HepG2 (cell line): Measurements from ENCODE around the gene PFKL. TPM values are rescaled to one million over a fixed set of nuclear protein-coding genes. Genes with fewer than 3 reads are reported as not detected.

Source experiments
- FOXA3 ChIP-seq: IDR thresholded peaks from 2 replicates; pipeline ENCODE4 v1.6.1; 2016; ENCODE audit warnings: missing genetic modification reagents, missing compliant biosample characterization
- GABPB1 ChIP-seq: IDR thresholded peaks from 2 replicates; pipeline ENCODE4 v1.6.1; 2016; ENCODE audit warnings: mild to moderate bottlenecking, missing genetic modification reagents, moderate library complexity, missing compliant biosample characterization
- HNF4A ChIP-seq: sonication (generic); formaldehyde crosslinking; IDR thresholded peaks from 2 replicates; pipeline ENCODE4 v1.4.0; 2020; ENCODE audit warnings: missing genetic modification reagents
- HNF4G ChIP-seq, 2 experiments: sonication (generic) in 1 of 2; formaldehyde crosslinking in 1 of 2; IDR thresholded peaks; 2 replicates each; pipeline versions ENCODE4 v1.4.0 to v1.6.1; 2011 to 2020; ENCODE audit warnings: borderline replicate concordance in 2 of 2, low read depth in 2 of 2, mild to moderate bottlenecking in 2 of 2, low read length in 1 of 2, missing genetic modification reagents in 1 of 2, moderate library complexity in 1 of 2
- HOMEZ ChIP-seq: IDR thresholded peaks from 2 replicates; pipeline ENCODE4 v1.6.1; 2016; ENCODE audit warnings: low read depth
- NONO ChIP-seq, 2 experiments: fragments of 450-650 bp in 1 of 2; sonication (generic) in 1 of 2; formaldehyde crosslinking in 1 of 2; IDR thresholded peaks in 1 of 2; conservative IDR thresholded peaks in 1 of 2; 2 replicates each; pipeline versions ENCODE4 v1.6.1 to v1.8.0; 2017 to 2022; ENCODE audit warnings: mild to moderate bottlenecking in 1 of 2, missing genetic modification reagents in 1 of 2, moderate library complexity in 1 of 2
- ONECUT2 ChIP-seq: sonication (generic); formaldehyde crosslinking; IDR thresholded peaks from 2 replicates; pipeline ENCODE4 v1.4.0; 2020; ENCODE audit warnings: missing genetic modification reagents
- PPARG ChIP-seq: conservative IDR thresholded peaks from 2 replicates; pipeline ENCODE4 v1.6.1; 2016; ENCODE audit warnings: missing biosample characterization, missing genetic modification reagents
- RXRA ChIP-seq: sonication (generic); formaldehyde crosslinking; IDR thresholded peaks from 2 replicates; pipeline ENCODE4 v1.5.1; 2020; ENCODE audit warnings: missing genetic modification reagents
- SNAPC5 ChIP-seq: sonication (generic); formaldehyde crosslinking; IDR thresholded peaks from 2 replicates; pipeline ENCODE4 v1.8.1; 2023; ENCODE audit warnings: mild to moderate bottlenecking, missing genetic modification reagents, borderline replicate concordance
- TGIF2 ChIP-seq: IDR thresholded peaks from 2 replicates; pipeline ENCODE4 v1.6.1; 2016; ENCODE audit warnings: control low read depth, missing compliant biosample characterization
- XRCC5 ChIP-seq: fragments of 200-400 bp; formaldehyde crosslinking; optimal IDR thresholded peaks from 2 replicates; pipeline ENCODE3; 2017; ENCODE audit warnings: mild to moderate bottlenecking, low read length
- ZBTB49 ChIP-seq: sonication (generic); formaldehyde crosslinking; IDR thresholded peaks from 2 replicates; pipeline ENCODE4 v1.4.0; 2020; ENCODE audit warnings: missing genetic modification reagents, borderline replicate concordance
- ZHX2 ChIP-seq, 2 experiments: sonication (generic) in 1 of 2; formaldehyde crosslinking in 1 of 2; IDR thresholded peaks; 2 replicates each; pipeline versions ENCODE4 v1.6.1 to v1.9.0; 2014 to 2022; ENCODE audit warnings: antibody characterized with exemption in 1 of 2, borderline replicate concordance in 1 of 2, inconsistent platforms in 1 of 2, low read depth in 1 of 2, missing genetic modification reagents in 1 of 2
- ZNF253 ChIP-seq: sonication (generic); formaldehyde crosslinking; IDR thresholded peaks from 2 replicates; pipeline ENCODE4 v1.8.0; 2022; ENCODE audit warnings: mild to moderate bottlenecking, missing genetic modification reagents, borderline replicate concordance
- ZNF331 ChIP-seq: sonication (generic); formaldehyde crosslinking; IDR thresholded peaks from 2 replicates; pipeline ENCODE4 v1.4.0; 2020; ENCODE audit warnings: missing genetic modification reagents
- ZNF354B ChIP-seq: sonication (generic); formaldehyde crosslinking; IDR thresholded peaks from 2 replicates; pipeline ENCODE4 v1.8.0; 2022; ENCODE audit warnings: mild to moderate bottlenecking, missing genetic modification reagents
- ZNF567 ChIP-seq: sonication (generic); formaldehyde crosslinking; IDR thresholded peaks from 2 replicates; pipeline ENCODE4 v1.8.1; 2023; ENCODE audit warnings: mild to moderate bottlenecking, missing genetic modification reagents, borderline replicate concordance
- polyA plus RNA-seq, 8 experiments: library from polyadenylated mRNA; depleted of rRNA in 3 of 8; stranded (reverse) in 7 of 8; unstranded in 1 of 8; fragments of >200 nt; fragmentation: Illumina TruSeq in 4 of 8; extraction: Trizol in 4 of 8; gene quantifications; 2 replicates each; pipeline versions ENCODE4 v1.2.1 to v1.2.3, GENCODE V29; 2011 to 2016; ENCODE audit warnings: low read depth in 4 of 8, missing spikeins in 1 of 8, mixed read lengths in 1 of 8; ENCODE audit not compliant: insufficient read depth in 1 of 8
- total RNA-seq, 5 experiments: library from RNA; depleted of rRNA; stranded (reverse); fragments of >200 nt; fragmentation: Illumina TruSeq; extraction: Trizol; gene quantifications; 2 replicates each; pipeline ENCODE4 v1.2.3, GENCODE V29; 2016; ENCODE audit warnings: low read depth in 1 of 5

Gene PFKL
- total and polyA plus RNA-seq, 2 of the 13 experiments (the other 11 are each of a cell fraction or from before 2014, with no cell fraction given) = 92.8 to 106 TPM

GRCh38 chr21:44303490-44303981 lies 3.7 kb downstream of the PFKL start (continued):
- TF ChIP-seq GABPB1 (CRISPR knock-in tag) (0 out of 2 replicates have a peak, but pooled peaks have one; percentile 22), HNF4G (IDR thresholded peaks at IDR 0.05; ENCODE audit: borderline replicate concordance, low read depth, low read length) (no peak), HNF4G (CRISPR knock-in tag; IDR thresholded peaks at IDR 0.05; ENCODE audit: borderline replicate concordance, low read depth) (no peak), RXRA (CRISPR knock-in tag) (peak; percentile 25; the same call in 1 of the 2 replicates), ZNF331 (peak; percentile 58), HOMEZ (0 out of 2 replicates have a peak, but pooled peaks have one; percentile 17), TGIF2 (peak; percentile 56; the same call in 1 of the 2 replicates), ONECUT2 (CRISPR knock-in tag) (peak; percentile 79), HNF4A (CRISPR knock-in tag) (peak; percentile 67), ZNF354B (CRISPR knock-in tag) (no peak), ZHX2 (IDR thresholded peaks at IDR 0.05; ENCODE audit: low read depth) (0 out of 2 replicates have a peak, but pooled peaks have one; percentile 20), ZHX2 (CRISPR knock-in tag; IDR thresholded peaks at IDR 0.05; ENCODE audit: borderline replicate concordance) (no peak), ZBTB49 (CRISPR knock-in tag) (no peak), ZNF253 (no peak), ZNF567 (CRISPR knock-in tag) (no peak), XRCC5 (peak; percentile 47), PPARG (peak; percentile 88), NONO (IDR thresholded peaks at IDR 0.05) (no peak), NONO (CRISPR knock-in tag; conservative IDR thresholded peaks at IDR 0.05) (peak; percentile 72; the same call in 1 of the 2 replicates), SNAPC5 (CRISPR knock-in tag) (no peak), FOXA3 (CRISPR knock-in tag) (peak; percentile 35; the same call in 1 of the 2 replicates)
